Breast epithelium (tissue), 4 donors: ENCODE data around the gene PROCA1. TPM values are rescaled to one million over a fixed set of nuclear protein-coding genes. Genes with fewer than 3 reads are reported as not detected.
A peak's percentile ranks its signal among the peaks of the same experiment; 100 is the strongest.

Experiments
- DNase-seq, 2 donors: peaks; one replicate each; pipeline ENCODE4 v3.0.0-alpha.2; 2019; ENCODE audit warnings: low spot score in 2 of 2
- H3K27ac ChIP-seq, 2 donors: fragments of 200-600 bp; sonication (generic) in 1 of 2; one replicate each; pipeline ENCODE4 v1.5.1; 2016 to 2019; ENCODE audit warnings: mild to moderate bottlenecking in 1 of 2
- H3K27me3 ChIP-seq, 2 donors: fragments of 200-600 bp; sonication (generic) in 1 of 2; one replicate each; pipeline versions ENCODE4 v1.5.1 to v1.6.0; 2017 to 2019; ENCODE audit warnings: control low read depth in 1 of 2, mild to moderate bottlenecking in 1 of 2
- H3K36me3 ChIP-seq: fragments of 200-600 bp; one replicate; pipeline ENCODE4 v1.5.1; 2019
- H3K4me1 ChIP-seq, 2 donors: fragments of 200-600 bp; sonication (generic); one replicate each; pipeline ENCODE4 v1.5.1; 2016 to 2019; ENCODE audit warnings: control low read depth in 1 of 2
- H3K4me3 ChIP-seq, 3 donors: fragments of 200-600 bp; sonication (generic); 1 replicate in 2 of 3; 2 replicates in 1 of 3; pipeline ENCODE4 v1.5.1; 2016 to 2019; ENCODE audit warnings: mild to moderate bottlenecking in 3 of 3, moderate library complexity in 2 of 3
- H3K9me3 ChIP-seq, 2 donors: fragments of 200-600 bp; sonication (generic) in 1 of 2; one replicate each; pipeline ENCODE4 v1.5.1; 2016 to 2019; ENCODE audit warnings: control low read depth in 1 of 2
- POLR2A ChIP-seq: fragments of 450-650 bp; IDR thresholded peaks from one replicate; pipeline ENCODE4 v1.6.1; 2016; ENCODE audit warnings: antibody characterized with exemption, mild to moderate bottlenecking, moderate library complexity
- POLR2AphosphoS5 ChIP-seq, 3 donors: sonication (generic); formaldehyde crosslinking; IDR thresholded peaks; one replicate each; pipeline ENCODE4 v1.6.1; 2017; ENCODE audit warnings: antibody characterized with exemption in 3 of 3
- intact Hi-C: fragments of 100-400 bp; cut with DNase I; formaldehyde crosslinking; loops from one replicate; pipeline ENCODE4 v1.15.1; 2023; ENCODE audit warnings: low total_unique reads
- total RNA-seq, 3 donors: library from RNA; depleted of rRNA; stranded (reverse); fragments of >200 nt; gene quantifications; one replicate each; pipeline ENCODE4 v1.1.0, GENCODE V29; 2016
- TF ChIP-seq, protein P1 (sequence below), 3 donors: fragments of 450-650 bp; IDR thresholded peaks; one replicate each; pipeline ENCODE4 v1.5.1; 2016 to 2017; ENCODE audit warnings: antibody characterized with exemption in 3 of 3, mild to moderate bottlenecking in 3 of 3, moderate library complexity in 3 of 3

The PROCA1 gene
- total RNA-seq, 3 donors from 2014 or later: 1.6 to 2.3 (median 1.6) TPM

DNA sequence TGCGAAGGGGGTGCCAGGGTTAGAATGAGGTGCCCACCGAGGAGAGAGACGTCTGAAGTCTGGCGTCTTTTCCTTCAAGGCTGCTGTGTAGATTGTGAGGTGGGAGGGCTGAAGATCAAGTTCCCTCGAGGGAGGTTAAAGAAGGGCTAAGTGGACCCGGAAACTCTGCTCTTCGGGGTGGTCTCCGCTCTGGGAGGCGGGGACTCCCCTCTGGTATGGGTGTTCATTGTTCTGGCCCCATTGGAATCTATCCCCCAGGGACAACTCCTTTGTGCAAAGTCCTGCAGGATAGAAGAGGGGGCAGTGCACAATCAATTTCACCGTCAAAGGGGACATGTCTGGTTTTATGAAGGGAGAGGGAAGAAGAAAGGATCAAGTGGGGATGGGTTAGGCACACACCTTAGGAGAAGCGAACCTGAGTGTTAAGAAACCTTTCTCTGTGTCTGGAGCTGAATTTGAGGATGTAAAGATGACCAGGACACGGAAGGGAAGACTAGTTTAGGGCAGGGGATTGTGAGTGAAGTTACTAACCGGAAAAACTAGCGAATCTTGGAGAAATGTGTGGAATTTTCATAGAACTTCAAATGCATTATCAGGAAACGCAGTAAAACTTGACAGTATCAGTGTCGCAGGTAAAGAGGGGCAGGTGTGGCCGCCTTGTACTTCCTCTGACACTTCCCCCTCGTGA lies 6.8 kb upstream of the PROCA1 start:
- Histone ChIP-seq H3K27ac (peak overlapping the region; percentile 95 to 98), H3K4me1 (peaks cover 0 to 27% of the 10 kb centered on the region in 2 donors), H3K36me3 (no peaks in the 10 kb centered on the region), H3K9me3 (no peaks in the 10 kb centered on the region), H3K27me3 (no peaks in the 10 kb centered on the region), H3K4me3 (peak overlapping the region; percentile 72 to 97 (median 93))
- intact Hi-C loops: no loop called here
- DNase-seq: no peak
- TF ChIP-seq POLR2A: no peak
- TF ChIP-seq POLR2AphosphoS5 (IDR thresholded peaks at IDR 0.05): peak in 1 of 3 donors; percentile 9

DNA sequence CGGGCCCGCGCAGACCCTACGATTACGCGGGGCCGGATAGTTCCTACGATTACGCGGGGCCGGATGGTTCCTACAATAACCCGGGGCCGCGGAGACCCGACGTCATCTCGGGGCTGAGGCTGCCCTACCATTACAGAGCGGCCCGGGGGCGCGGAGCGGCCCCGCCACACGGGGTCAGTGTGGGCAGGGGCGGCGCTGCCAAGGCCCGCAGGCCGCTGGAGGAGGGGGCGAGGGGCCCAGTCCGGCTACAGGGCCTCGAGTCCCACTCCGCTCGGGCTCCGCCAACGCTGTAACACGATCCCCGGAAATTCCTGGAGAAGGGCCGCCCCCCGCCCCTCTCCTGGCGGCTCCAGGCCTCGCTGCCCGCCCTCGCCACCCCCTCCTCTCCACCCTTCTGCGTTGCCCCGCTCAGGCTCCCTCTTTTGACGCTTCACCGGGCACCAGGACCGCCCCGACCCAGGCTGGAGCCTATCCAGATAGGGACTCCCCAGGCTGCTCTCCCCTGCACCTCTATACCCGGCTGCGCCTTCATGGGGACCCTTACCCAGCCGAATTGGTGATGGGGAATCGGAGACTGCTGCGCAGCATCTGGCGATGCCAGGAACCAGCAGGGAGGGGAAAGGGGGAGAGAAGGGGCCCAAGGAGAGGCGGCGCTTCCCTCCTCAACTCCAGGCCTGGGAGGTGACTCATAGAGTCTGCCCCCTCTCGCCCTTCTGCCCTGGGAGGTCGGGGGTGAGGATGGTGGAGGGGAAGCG lies 6.1 kb upstream of the PROCA1 start, which contains the start of gene RAB34:
RAB34 (minus strand) TSS at position 291 of the 755 bp plus-strand sequence. CDS start 602 bp downstream, outside the sequence.
- Histone ChIP-seq H3K4me3 (peak within 1 kb of the TSS; percentile 72 to 97 (median 93)), H3K4me1 (peaks cover 0 to 27% of the 10 kb centered on the region in 2 donors), H3K27me3 (no peaks in the 10 kb centered on the region), H3K9me3 (no peaks in the 10 kb centered on the region), H3K27ac (peak within 1 kb of the TSS; percentile 95 to 98), H3K36me3 (no peaks in the 10 kb centered on the region)
- intact Hi-C loops: no loop called here
- DNase-seq: peak; percentile 66 to 76
- TF ChIP-seq POLR2AphosphoS5 (IDR thresholded peaks at IDR 0.05) (peak; percentile 54 to 65 (median 61)), POLR2A (no peak)

DNA sequence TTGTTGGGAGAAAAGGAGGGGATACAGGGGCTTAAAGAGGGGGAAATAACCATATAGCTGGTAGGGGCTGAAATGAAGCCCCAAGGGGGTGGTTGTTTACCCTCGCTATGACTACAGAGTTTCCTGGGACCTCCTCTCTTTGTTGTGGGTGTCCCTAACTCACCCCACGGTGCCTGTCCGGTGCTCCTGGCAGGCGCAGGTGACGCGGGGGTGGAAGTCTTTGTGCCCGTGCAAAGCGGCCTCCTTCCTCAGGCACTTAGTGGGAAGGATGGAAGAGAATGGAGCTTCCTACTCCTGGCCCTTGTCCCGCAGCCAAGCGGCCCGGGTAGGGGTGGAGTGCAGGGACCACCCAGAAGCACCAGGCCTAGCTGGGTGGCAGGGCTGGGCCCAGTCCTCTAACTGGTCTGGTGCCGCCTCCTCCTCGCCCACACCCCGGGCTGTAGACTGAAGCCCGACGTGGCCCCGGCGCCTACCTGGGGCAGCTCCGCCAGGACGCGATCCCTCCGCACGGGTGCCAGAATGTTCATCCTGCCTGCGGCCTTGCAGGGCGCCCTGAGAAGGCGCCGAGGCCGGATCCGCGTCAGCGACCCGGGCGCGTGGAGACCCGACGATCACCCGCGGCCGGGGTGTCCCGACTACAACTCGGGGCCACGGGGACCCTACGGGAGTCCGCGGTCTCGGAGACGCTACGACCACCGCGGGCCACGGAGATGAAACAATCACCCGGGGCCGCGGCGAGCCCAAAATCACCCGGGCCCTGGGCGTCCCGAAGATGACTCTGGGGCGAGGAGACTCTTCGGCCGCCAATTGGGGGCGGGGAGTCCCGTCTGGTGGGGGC lies 5.3 kb upstream of the PROCA1 start:
- DNase-seq: no peak
- peak overlapping the region; percentile 72 to 97 (median 93) for H3K4me3 ChIP-seq
- H3K27me3 ChIP-seq: no peaks in the 10 kb centered on the region
- no peaks in the 10 kb centered on the region for H3K36me3 ChIP-seq
- no peaks in the 10 kb centered on the region for H3K9me3 ChIP-seq
- peaks cover 0 to 27% of the 10 kb centered on the region in 2 donors for H3K4me1 ChIP-seq
- peak overlapping the region; percentile 95 to 98 for H3K27ac ChIP-seq
- TF ChIP-seq, protein P1, sequence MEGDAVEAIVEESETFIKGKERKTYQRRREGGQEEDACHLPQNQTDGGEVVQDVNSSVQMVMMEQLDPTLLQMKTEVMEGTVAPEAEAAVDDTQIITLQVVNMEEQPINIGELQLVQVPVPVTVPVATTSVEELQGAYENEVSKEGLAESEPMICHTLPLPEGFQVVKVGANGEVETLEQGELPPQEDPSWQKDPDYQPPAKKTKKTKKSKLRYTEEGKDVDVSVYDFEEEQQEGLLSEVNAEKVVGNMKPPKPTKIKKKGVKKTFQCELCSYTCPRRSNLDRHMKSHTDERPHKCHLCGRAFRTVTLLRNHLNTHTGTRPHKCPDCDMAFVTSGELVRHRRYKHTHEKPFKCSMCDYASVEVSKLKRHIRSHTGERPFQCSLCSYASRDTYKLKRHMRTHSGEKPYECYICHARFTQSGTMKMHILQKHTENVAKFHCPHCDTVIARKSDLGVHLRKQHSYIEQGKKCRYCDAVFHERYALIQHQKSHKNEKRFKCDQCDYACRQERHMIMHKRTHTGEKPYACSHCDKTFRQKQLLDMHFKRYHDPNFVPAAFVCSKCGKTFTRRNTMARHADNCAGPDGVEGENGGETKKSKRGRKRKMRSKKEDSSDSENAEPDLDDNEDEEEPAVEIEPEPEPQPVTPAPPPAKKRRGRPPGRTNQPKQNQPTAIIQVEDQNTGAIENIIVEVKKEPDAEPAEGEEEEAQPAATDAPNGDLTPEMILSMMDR (IDR thresholded peaks at IDR 0.05): no peak
- no peak for TF ChIP-seq POLR2A
- peak in 1 of 3 donors; percentile 4 for TF ChIP-seq POLR2AphosphoS5 (IDR thresholded peaks at IDR 0.05)
- intact Hi-C loops: no loop called here

DNA sequence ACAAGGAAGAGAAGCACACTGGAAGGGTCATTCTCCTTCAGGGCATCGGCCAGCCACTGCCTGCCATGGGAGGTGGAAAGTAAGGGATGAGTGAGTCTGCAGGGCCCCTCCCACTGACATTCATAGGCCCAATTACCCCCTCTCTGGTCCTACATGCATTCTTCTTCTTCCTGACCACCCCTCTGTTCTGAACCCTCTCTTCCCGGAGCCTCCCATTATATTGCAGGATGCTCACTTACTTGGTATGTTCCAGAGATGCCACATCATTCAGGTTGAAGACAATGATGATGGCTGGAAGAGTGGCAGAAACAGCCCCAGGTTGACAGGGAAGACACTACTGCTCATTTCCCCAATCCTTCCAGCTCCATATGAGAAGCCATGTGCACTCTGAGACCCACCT lies 3.5 kb upstream of the PROCA1 start:
- Histone ChIP-seq H3K4me1 (peaks cover 0 to 16% of the 10 kb centered on the region in 2 donors), H3K27me3 (no peaks in the 10 kb centered on the region), H3K4me3 (no peak overlapping the region), H3K9me3 (no peaks in the 10 kb centered on the region), H3K36me3 (no peaks in the 10 kb centered on the region), H3K27ac (no peak overlapping the region)
- intact Hi-C loops: no loop called here
- DNase-seq: no peak
- TF ChIP-seq, protein P1 (IDR thresholded peaks at IDR 0.05): no peak
- TF ChIP-seq POLR2AphosphoS5 (IDR thresholded peaks at IDR 0.05): no peak

DNA sequence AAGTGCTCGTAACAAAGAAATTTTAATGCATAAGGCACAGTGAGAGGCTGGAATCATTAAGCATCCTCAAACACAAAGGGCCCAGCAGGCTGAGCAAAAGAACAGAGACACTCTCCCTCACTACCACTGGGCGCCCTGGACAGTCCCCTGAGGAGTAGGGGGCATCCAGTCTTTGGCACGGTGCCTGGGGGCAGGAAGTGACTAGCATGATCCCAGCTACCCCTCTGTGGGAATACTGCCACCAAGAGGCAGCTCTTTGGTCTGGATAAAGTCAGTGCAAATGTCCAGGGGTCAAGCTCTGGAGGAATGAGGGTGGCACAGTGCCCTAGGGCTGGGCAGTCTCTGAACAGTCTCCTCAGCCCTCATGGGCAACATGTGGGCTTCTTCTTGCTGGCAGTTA lies 2.6 kb upstream of the PROCA1 start:
- intact Hi-C loops: no loop called here
- H3K27ac ChIP-seq: no peak overlapping the region
- no peak for DNase-seq
- peaks cover 0 to 16% of the 10 kb centered on the region in 2 donors for H3K4me1 ChIP-seq
- no peaks in the 10 kb centered on the region for H3K27me3 ChIP-seq
- TF ChIP-seq POLR2AphosphoS5 (IDR thresholded peaks at IDR 0.05) (no peak), POLR2A (no peak)
- TF ChIP-seq, protein P1 (IDR thresholded peaks at IDR 0.05): no peak
- H3K9me3 ChIP-seq: no peaks in the 10 kb centered on the region
- H3K4me3 ChIP-seq: no peak overlapping the region
- H3K36me3 ChIP-seq: no peaks in the 10 kb centered on the region
